Breast epithelium (tissue), 4 donors: Measurements from ENCODE around the gene CCDC33. TPM values are rescaled to one million over a fixed set of nuclear protein-coding genes. Genes with fewer than 3 reads are reported as not detected.

ENCODE experiments used
- DNase-seq, 2 donors: peaks; one replicate each; pipeline ENCODE4 v3.0.0-alpha.2; 2019; ENCODE audit warnings: low spot score in 2 of 2
- H3K27ac ChIP-seq, 2 donors: fragments of 200-600 bp; sonication (generic) in 1 of 2; one replicate each; pipeline ENCODE4 v1.5.1; 2016 to 2019; ENCODE audit warnings: mild to moderate bottlenecking in 1 of 2
- H3K27me3 ChIP-seq, 2 donors: fragments of 200-600 bp; sonication (generic) in 1 of 2; one replicate each; pipeline versions ENCODE4 v1.5.1 to v1.6.0; 2017 to 2019; ENCODE audit warnings: control low read depth in 1 of 2, mild to moderate bottlenecking in 1 of 2
- H3K36me3 ChIP-seq: fragments of 200-600 bp; one replicate; pipeline ENCODE4 v1.5.1; 2019
- H3K4me1 ChIP-seq, 2 donors: fragments of 200-600 bp; sonication (generic); one replicate each; pipeline ENCODE4 v1.5.1; 2016 to 2019; ENCODE audit warnings: control low read depth in 1 of 2
- H3K4me3 ChIP-seq, 3 donors: fragments of 200-600 bp; sonication (generic); 1 replicate in 2 of 3; 2 replicates in 1 of 3; pipeline ENCODE4 v1.5.1; 2016 to 2019; ENCODE audit warnings: mild to moderate bottlenecking in 3 of 3, moderate library complexity in 2 of 3
- H3K9me3 ChIP-seq, 2 donors: fragments of 200-600 bp; sonication (generic) in 1 of 2; one replicate each; pipeline ENCODE4 v1.5.1; 2016 to 2019; ENCODE audit warnings: control low read depth in 1 of 2
- POLR2A ChIP-seq: fragments of 450-650 bp; IDR thresholded peaks from one replicate; pipeline ENCODE4 v1.6.1; 2016; ENCODE audit warnings: antibody characterized with exemption, mild to moderate bottlenecking, moderate library complexity
- POLR2AphosphoS5 ChIP-seq, 3 donors: sonication (generic); formaldehyde crosslinking; IDR thresholded peaks; one replicate each; pipeline ENCODE4 v1.6.1; 2017; ENCODE audit warnings: antibody characterized with exemption in 3 of 3
- intact Hi-C: fragments of 100-400 bp; cut with DNase I; formaldehyde crosslinking; loops from one replicate; pipeline ENCODE4 v1.15.1; 2023; ENCODE audit warnings: low total_unique reads
- total RNA-seq, 3 donors: library from RNA; depleted of rRNA; stranded (reverse); fragments of >200 nt; gene quantifications; one replicate each; pipeline ENCODE4 v1.1.0, GENCODE V29; 2016
- TF ChIP-seq, protein P1 (sequence below), 3 donors: fragments of 450-650 bp; IDR thresholded peaks; one replicate each; pipeline ENCODE4 v1.5.1; 2016 to 2017; ENCODE audit warnings: antibody characterized with exemption in 3 of 3, mild to moderate bottlenecking in 3 of 3, moderate library complexity in 3 of 3

Gene CCDC33
- total RNA-seq, 3 donors from 2014 or later = 0.33 TPM; not detected in 2

DNA sequence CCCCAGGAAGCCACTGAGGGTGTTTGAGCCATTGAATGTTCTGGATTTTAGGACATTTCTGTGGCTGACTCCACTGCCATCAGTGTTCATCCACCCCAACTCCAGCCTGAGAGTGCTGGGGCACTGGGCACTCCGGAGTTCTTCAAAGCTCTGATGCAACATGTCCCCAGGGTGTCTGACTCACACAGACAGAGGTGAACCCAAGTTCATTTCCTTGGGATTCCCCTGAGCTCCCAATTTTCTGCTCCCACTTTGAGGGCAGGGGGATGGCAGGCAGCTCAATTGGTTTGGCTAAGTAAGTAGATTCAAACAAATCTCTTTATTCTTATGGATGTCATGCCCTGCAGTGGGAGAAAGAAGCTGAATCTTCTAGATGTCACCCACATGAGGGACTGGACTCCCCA, 35.7 kb upstream of the CCDC33 start:
- intact Hi-C loops = no loop called here
- Histone ChIP-seq H3K9me3 (no peaks in the 10 kb centered on the region), H3K36me3 (no peaks in the 10 kb centered on the region), H3K4me1 (peaks cover 6 to 14% of the 10 kb centered on the region in 2 donors), H3K27ac (peak overlapping the region; percentile 60 to 86), H3K27me3 (no peaks in the 10 kb centered on the region), H3K4me3 (peak overlapping the region in 1 of 3 donors; percentile 17)
- DNase-seq = peak in 1 of 2 donors; percentile 70
- TF ChIP-seq, protein P1, sequence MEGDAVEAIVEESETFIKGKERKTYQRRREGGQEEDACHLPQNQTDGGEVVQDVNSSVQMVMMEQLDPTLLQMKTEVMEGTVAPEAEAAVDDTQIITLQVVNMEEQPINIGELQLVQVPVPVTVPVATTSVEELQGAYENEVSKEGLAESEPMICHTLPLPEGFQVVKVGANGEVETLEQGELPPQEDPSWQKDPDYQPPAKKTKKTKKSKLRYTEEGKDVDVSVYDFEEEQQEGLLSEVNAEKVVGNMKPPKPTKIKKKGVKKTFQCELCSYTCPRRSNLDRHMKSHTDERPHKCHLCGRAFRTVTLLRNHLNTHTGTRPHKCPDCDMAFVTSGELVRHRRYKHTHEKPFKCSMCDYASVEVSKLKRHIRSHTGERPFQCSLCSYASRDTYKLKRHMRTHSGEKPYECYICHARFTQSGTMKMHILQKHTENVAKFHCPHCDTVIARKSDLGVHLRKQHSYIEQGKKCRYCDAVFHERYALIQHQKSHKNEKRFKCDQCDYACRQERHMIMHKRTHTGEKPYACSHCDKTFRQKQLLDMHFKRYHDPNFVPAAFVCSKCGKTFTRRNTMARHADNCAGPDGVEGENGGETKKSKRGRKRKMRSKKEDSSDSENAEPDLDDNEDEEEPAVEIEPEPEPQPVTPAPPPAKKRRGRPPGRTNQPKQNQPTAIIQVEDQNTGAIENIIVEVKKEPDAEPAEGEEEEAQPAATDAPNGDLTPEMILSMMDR (IDR thresholded peaks at IDR 0.05) = no peak
- peak in 2 of 3 donors; percentile 18 to 29 for TF ChIP-seq POLR2AphosphoS5 (IDR thresholded peaks at IDR 0.05)

DNA sequence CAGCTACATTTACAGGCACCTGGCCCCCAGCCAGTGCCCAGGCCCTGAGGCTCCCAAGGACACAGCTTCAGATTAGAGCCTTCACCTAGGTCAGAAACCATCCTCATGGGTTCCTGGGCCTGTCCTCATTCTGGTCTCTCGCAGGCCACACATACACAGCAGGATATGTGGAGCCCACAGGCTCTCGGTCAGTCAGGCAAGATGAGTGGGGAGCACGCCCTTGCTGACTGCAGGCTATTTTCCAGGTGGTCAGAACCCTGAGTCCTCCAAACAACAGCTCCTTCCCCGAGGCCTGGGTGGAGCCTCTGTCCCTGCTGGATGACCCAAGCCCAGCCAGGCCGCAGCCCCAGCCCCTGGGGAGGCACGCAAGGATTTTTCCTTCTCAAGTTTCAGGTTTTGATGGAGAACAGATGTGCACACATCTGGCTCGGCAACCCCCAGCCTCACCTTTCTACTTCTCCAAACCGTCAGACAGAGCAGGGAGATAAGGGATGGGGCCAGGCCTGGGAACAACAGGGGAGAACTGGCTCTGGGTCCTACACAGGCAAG, 35.2 kb upstream of the CCDC33 start:
- Histone ChIP-seq H3K4me1 (peaks cover 6 to 14% of the 10 kb centered on the region in 2 donors), H3K27me3 (no peaks in the 10 kb centered on the region), H3K4me3 (peak overlapping the region in 1 of 3 donors; percentile 17), H3K9me3 (no peaks in the 10 kb centered on the region), H3K36me3 (no peaks in the 10 kb centered on the region), H3K27ac (peak overlapping the region; percentile 60 to 86)
- intact Hi-C loops = no loop called here
- DNase-seq = no peak
- TF ChIP-seq POLR2A = no peak

DNA sequence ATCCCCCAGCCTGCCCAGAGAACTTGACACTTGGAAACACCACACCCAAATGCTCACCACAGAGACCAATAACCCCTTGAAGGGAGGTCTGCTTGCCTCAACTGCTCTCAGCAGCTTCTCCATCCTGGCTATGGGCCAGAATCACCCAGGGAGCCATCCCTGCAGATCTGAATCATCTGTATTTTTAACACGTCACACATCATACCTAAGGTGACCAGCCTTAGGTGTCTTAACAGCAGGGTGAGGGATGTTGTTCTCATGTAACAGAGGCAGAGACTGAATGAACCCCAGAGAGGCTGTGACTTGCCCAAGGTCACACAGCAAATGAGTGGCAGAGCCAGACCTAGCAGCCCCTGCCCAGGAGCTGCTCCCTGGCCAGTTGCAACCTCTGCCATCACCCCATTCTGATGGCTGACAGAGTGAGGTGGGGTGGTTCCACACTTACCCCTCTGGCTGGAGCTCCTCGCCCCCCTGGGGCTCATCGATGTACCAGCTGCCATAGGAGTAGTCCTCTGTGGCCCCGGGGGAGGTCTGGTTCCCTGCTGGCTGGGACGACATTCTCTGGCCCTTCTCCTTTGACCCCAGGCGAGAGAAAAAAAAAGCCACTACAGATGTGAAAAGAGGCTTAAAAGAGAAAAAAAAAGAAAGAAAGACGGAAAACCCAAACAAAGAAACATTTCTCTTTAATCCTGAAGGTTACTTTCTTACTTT, 34.3 kb upstream of the CCDC33 start:
- TF ChIP-seq, protein P1 (IDR thresholded peaks at IDR 0.05) = no peak
- TF ChIP-seq POLR2AphosphoS5 (IDR thresholded peaks at IDR 0.05) = no peak
- no peak for TF ChIP-seq POLR2A
- intact Hi-C loops = no loop called here
- peak overlapping the region; percentile 60 to 90 for H3K27ac ChIP-seq

DNA sequence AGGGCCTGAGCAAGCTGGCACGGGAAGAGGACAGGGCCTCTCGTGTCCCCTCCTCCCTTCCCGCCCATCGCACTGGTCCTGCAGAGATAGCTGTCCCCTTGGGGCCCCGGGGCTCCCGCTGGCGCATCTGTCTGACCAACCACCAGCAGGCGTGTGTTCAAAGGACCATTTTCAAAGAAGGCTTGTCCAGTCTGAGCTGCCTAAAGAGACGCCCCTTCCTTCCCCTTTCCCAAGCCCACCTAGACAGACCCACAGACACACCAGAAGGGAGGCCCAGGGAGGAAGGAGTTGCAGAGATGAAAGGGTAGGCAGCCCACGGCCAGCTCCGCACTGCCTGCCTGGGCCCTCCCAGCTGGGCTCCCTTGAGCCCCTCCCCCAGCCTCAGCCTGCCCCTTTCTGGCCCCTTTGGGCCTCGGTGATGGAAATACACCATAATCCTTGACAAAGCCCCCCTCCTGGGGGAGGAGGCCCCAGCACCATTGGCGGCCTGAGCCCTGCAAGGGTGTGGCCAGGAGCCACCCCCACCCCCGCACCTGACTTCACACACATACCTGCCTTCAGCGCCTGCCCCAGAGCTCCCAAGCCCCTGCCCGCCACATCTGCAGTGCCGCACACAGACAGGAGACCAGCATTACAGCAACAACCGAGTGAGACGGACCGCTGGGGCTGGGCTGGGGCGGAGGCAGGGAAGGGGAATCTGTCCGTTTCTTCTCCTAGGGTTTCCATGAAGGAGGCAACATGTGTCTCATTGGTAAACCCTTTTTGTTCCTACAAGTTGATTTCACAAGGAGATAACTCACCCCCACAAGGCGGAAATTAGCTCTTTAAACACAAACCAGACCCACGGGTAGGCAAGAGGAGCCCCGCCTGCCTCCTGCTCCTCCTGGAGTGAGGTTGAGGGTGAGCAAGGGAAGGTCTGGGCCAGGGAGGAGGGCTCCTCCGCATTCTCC, 33.4 kb upstream of the CCDC33 start, which contains the start of gene STRA6:
TSS of gene STRA6 (minus strand) at position 336 of the 950 bp plus-strand sequence. CDS start 520 bp downstream, outside the sequence.
- TF ChIP-seq POLR2A = no peak
- TF ChIP-seq POLR2AphosphoS5 (IDR thresholded peaks at IDR 0.05) = no peak
- TF ChIP-seq, protein P1 (IDR thresholded peaks at IDR 0.05) = no peak
- H3K9me3 ChIP-seq = no peaks in the 10 kb centered on the region
- peak within 1 kb of the TSS in 2 of 3 donors; percentile 30 to 43 for H3K4me3 ChIP-seq
- peak within 1 kb of the TSS; percentile 60 to 90 for H3K27ac ChIP-seq
- H3K4me1 ChIP-seq = peaks cover 6 to 9% of the 10 kb centered on the region in 2 donors
- intact Hi-C loops = no loop called here
- H3K36me3 ChIP-seq = no peaks in the 10 kb centered on the region
- DNase-seq = peak in 1 of 2 donors; percentile 44
- no peaks in the 10 kb centered on the region for H3K27me3 ChIP-seq

More for the DNA sequence above, 34.3 kb upstream of the CCDC33 start:
- peaks cover 6 to 9% of the 10 kb centered on the region in 2 donors for H3K4me1 ChIP-seq
- peak overlapping the region in 2 of 3 donors; percentile 30 to 43 for H3K4me3 ChIP-seq
- no peaks in the 10 kb centered on the region for H3K9me3 ChIP-seq
- no peak for DNase-seq
- H3K27me3 ChIP-seq = no peaks in the 10 kb centered on the region
- H3K36me3 ChIP-seq = no peaks in the 10 kb centered on the region

DNA sequence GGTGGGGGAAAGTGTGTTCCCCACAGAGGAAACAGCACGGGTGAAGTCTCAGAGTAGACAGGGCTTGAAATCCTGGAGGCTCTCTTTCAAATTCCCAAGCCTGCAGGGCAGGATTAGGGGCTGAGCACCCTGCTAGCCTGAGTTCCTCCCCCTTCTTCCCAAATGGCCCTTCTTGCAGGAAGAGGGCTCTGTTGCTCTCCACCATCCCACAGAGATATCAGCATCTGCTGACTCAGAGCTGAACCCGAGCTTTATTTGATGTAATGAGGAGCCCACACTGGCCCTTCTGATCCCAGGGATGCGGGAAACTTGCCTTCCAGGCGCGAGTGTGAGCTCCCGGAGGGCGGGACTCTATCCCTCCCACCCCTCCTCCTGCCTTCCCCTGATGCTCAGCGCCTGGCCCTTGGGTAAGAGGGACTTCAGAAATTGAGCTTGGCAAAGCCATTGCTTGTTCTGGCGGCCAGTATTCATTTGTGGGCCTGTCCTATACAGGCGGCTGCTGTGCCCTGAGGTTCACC, 32.2 kb upstream of the CCDC33 start:
- H3K4me1 ChIP-seq = peaks cover 6 to 9% of the 10 kb centered on the region in 2 donors
- intact Hi-C loops = no loop called here
- no peaks in the 10 kb centered on the region for H3K36me3 ChIP-seq
- H3K4me3 ChIP-seq = no peak overlapping the region
- H3K9me3 ChIP-seq = no peaks in the 10 kb centered on the region
- no peaks in the 10 kb centered on the region for H3K27me3 ChIP-seq
- TF ChIP-seq POLR2AphosphoS5 (IDR thresholded peaks at IDR 0.05) = no peak
- TF ChIP-seq POLR2A = no peak
- TF ChIP-seq, protein P1 (IDR thresholded peaks at IDR 0.05) = no peak
- peak overlapping the region; percentile 25 to 90 for H3K27ac ChIP-seq
- DNase-seq = peak in 1 of 2 donors; percentile 24
